ENCODE measurements around the gene ADAMTS2.

Gene ADAMTS2

DNA sequence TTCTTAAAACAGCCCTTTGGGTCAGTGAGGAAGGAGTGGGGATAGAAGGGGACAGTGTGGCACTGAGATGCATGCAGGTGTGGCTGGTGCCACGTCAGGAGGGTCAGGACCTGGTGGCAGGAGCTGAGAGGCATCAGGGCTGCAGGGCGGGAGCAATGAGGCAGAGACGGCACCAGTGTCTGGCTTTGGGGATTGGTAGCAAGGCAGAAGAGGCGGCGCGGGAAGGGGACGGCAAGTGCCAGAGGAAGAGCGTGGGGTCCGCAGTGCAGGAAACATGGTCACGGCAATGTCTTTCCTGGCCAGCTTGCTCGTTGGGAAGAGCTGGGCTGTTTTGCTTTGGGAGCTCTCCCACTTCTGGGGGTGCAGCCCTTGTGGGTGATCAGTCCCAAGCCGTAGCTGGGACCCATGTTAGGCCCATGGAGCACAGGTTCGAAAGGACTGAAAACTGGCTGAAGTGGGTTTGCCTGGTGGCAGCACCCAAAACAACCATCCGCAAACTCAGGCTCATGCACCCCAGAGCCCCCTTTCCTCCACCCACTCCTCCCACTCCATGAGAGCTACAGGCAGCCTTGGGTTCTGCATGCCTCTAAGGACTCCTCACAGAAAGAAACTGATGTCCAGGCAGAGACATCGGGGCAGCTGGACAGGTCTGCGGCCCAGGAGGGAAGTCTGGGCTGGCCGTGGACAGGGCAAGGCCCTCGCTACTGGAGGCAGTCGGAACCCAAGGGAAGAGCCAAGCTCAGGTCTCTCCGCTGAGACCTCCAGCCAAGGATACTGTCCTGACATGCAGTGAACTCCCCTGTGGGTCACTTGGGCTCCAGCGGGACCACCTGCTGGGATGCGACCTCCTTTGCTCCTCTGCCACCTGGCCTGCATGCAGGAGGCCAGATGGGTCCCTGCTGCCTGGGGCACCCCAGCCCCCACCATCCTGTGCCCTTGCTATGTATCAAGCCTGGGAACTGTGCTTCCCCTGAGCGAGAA, 180.6 kb downstream of the ADAMTS2 start:
- Histone ChIP-seq H3K9ac (ENCODE audit: low read length) (no peak overlapping the region), H3K27me3 (ENCODE audit: low read length) (no peaks in the 10 kb centered on the region), H3K27ac (ENCODE audit: low read depth, low read length) (no peak overlapping the region), H2AFZ (ENCODE audit: low read depth, low read length, severe bottlenecking) (no peak overlapping the region), H3K79me2 (ENCODE audit: insufficient read depth, low read length) (no peaks in the 10 kb centered on the region), H3K4me3 (ENCODE audit: insufficient read depth, low read length, poor library complexity, severe bottlenecking) (no peak overlapping the region), H3F3A (ENCODE audit: insufficient read depth) (no peaks in the 10 kb centered on the region), H3K36me3 (ENCODE audit: low read length) (no peaks in the 10 kb centered on the region), H3K4me2 (ENCODE audit: low read depth, low read length, poor library complexity, severe bottlenecking) (no peak overlapping the region), H3K9me3 (ENCODE audit: insufficient read depth, low read length) (no peaks in the 10 kb centered on the region), H4K20me1 (ENCODE audit: low read depth, low read length) (no peaks in the 10 kb centered on the region), H3K9me2 (replicated peaks; ENCODE audit: insufficient read depth, low read length) (no peaks in the 10 kb centered on the region)
- TF ChIP-seq EZH2phosphoT487 (conservative IDR thresholded peaks at IDR 0.05; ENCODE audit: low read length): no peak
- TF ChIP-seq, protein P1, sequence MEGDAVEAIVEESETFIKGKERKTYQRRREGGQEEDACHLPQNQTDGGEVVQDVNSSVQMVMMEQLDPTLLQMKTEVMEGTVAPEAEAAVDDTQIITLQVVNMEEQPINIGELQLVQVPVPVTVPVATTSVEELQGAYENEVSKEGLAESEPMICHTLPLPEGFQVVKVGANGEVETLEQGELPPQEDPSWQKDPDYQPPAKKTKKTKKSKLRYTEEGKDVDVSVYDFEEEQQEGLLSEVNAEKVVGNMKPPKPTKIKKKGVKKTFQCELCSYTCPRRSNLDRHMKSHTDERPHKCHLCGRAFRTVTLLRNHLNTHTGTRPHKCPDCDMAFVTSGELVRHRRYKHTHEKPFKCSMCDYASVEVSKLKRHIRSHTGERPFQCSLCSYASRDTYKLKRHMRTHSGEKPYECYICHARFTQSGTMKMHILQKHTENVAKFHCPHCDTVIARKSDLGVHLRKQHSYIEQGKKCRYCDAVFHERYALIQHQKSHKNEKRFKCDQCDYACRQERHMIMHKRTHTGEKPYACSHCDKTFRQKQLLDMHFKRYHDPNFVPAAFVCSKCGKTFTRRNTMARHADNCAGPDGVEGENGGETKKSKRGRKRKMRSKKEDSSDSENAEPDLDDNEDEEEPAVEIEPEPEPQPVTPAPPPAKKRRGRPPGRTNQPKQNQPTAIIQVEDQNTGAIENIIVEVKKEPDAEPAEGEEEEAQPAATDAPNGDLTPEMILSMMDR (IDR thresholded peaks at IDR 0.05; ENCODE audit: insufficient read depth, low read length, poor library complexity, severe bottlenecking): no peak

- H3F3A ChIP-seq (ENCODE audit: insufficient read depth): no peaks in the 10 kb centered on the region
- H3K27me3 ChIP-seq (ENCODE audit: low read length): no peaks in the 10 kb centered on the region
- no peaks in the 10 kb centered on the region for H3K36me3 ChIP-seq (ENCODE audit: low read length)
- H3K27ac ChIP-seq (ENCODE audit: low read depth, low read length): no peak overlapping the region
- H3K4me2 ChIP-seq (ENCODE audit: low read depth, low read length, poor library complexity, severe bottlenecking): no peak overlapping the region
- no peak overlapping the region for H3K9ac ChIP-seq (ENCODE audit: low read length)
- no peaks in the 10 kb centered on the region for H4K20me1 ChIP-seq (ENCODE audit: low read depth, low read length)
- H3K9me3 ChIP-seq (ENCODE audit: insufficient read depth, low read length): no peaks in the 10 kb centered on the region
- TF ChIP-seq, protein P1 (IDR thresholded peaks at IDR 0.05; ENCODE audit: insufficient read depth, low read length, poor library complexity, severe bottlenecking): no peak
- no peak for TF ChIP-seq EZH2phosphoT487 (conservative IDR thresholded peaks at IDR 0.05; ENCODE audit: low read length)
- H3K4me3 ChIP-seq (ENCODE audit: insufficient read depth, low read length, poor library complexity, severe bottlenecking): no peak overlapping the region
- H3K9me2 ChIP-seq (replicated peaks; ENCODE audit: insufficient read depth, low read length): no peaks in the 10 kb centered on the region
- H3K79me2 ChIP-seq (ENCODE audit: insufficient read depth, low read length): no peaks in the 10 kb centered on the region
- H2AFZ ChIP-seq (ENCODE audit: low read depth, low read length, severe bottlenecking): no peak overlapping the region
Observed at GRCh38 chr5:179163236-179164155, 181.8 kb downstream of the ADAMTS2 start.

GRCh38 chr5:179162351-179163235, 182.7 kb downstream of the ADAMTS2 start:
- Histone ChIP-seq H2AFZ (ENCODE audit: low read depth, low read length, severe bottlenecking) (no peak overlapping the region), H3K27me3 (ENCODE audit: low read length) (no peaks in the 10 kb centered on the region), H3K79me2 (ENCODE audit: insufficient read depth, low read length) (no peaks in the 10 kb centered on the region), H3K4me3 (ENCODE audit: insufficient read depth, low read length, poor library complexity, severe bottlenecking) (no peak overlapping the region), H3K4me2 (ENCODE audit: low read depth, low read length, poor library complexity, severe bottlenecking) (no peak overlapping the region), H4K20me1 (ENCODE audit: low read depth, low read length) (no peaks in the 10 kb centered on the region), H3K27ac (ENCODE audit: low read depth, low read length) (no peak overlapping the region), H3F3A (ENCODE audit: insufficient read depth) (no peaks in the 10 kb centered on the region), H3K9me2 (replicated peaks; ENCODE audit: insufficient read depth, low read length) (no peaks in the 10 kb centered on the region), H3K36me3 (ENCODE audit: low read length) (no peaks in the 10 kb centered on the region), H3K9ac (ENCODE audit: low read length) (no peak overlapping the region), H3K9me3 (ENCODE audit: insufficient read depth, low read length) (no peaks in the 10 kb centered on the region)
- TF ChIP-seq, protein P1 (IDR thresholded peaks at IDR 0.05; ENCODE audit: insufficient read depth, low read length, poor library complexity, severe bottlenecking): no peak
- TF ChIP-seq EZH2phosphoT487 (conservative IDR thresholded peaks at IDR 0.05; ENCODE audit: low read length): no peak
